ENCODE results near the gene ECSCR.
"Not testable (repeated sequence)": the region's sequence is repeated elsewhere in the genome, so short reads cannot be mapped to it uniquely, and the experiment has no call there.

Gene ECSCR

GRCh38 chr5:139443831-139444453 lies 18.6 kb downstream of the ECSCR start:
- DNase-seq: peak; percentile 63

- not testable (repeated sequence) for DNase-seq
These were observed 22.1 kb downstream of the ECSCR start for GRCh38 chr5:139440416-139440815.

DNA sequence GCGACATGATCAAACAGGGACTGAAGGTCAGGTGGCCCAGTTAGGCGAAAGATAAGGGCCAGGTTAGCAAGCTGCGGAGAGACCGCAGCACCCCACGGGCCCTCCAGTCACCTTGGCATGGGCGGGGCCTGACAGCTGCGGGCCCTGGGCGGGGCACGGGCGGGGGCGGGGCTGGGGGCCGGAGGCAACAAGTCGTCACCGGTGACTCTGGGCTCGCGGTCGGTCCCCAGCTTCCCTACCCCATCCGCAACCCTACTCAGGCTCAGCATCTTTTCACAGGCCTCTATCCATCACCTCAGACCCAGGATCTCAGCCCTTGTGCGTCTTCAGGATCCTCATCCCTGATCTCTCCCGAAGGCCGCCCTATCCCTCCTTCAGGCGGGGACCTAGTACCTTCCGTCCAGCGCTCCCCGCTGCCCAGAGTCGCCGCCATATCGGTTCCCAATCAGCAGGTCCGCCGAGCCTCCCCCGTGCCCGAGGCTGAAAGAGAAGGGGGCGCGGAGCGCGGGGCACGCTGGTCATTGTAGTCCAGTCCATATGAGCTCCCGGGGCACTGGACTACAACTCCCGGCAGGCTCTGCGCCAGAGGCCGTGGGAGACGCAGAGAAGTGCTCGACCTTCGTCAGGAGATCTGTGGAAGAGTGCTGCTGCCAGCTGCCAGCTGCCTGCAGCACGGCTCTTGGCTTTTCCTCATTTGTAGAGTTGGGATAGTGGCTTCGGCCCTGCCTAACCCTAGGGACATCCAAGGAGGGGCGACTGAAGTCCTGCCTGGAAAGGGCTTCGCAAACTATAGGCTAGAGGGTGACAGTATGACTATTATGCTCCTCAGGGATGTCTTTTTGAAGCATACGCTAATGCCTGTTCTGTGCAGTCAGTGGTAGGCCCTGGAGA lies 23.3 kb downstream of the ECSCR start, which contains the start of gene DNAJC18:
DNAJC18 (minus strand) TSS at position 513 of the 891 bp plus-strand sequence; CDS start at position 433, 80 bp downstream.
- DNase-seq: peak; percentile 83

- DNase-seq: no peak
These were observed 23.9 kb downstream of the ECSCR start for GRCh38 chr5:139438707-139439012.

GRCh38 chr5:139435676-139436075 lies 26.9 kb downstream of the ECSCR start:
- no peak for DNase-seq

DNA sequence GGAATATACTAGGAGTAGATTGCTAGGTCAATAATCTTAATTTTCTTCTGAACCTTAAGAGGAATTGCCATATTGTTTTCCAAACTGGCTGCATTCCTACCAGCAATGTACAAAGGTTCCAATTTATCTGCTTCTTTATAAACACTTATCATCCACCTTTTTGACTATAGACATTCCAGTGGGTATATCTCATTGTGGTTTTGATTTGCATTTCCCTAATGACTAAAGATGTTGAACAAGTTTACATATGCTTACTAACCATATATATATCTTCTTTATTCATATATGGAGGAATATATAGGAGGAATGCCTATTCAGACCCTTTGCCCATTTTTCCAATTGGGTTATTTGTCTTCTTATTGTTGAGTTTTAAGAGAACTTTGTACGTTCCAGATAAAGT lies 30.8 kb downstream of the ECSCR start:
- no peak for DNase-seq

GRCh38 chr5:139430015-139430414 lies 32.5 kb downstream of the ECSCR start:
- no peak for DNase-seq

DNA sequence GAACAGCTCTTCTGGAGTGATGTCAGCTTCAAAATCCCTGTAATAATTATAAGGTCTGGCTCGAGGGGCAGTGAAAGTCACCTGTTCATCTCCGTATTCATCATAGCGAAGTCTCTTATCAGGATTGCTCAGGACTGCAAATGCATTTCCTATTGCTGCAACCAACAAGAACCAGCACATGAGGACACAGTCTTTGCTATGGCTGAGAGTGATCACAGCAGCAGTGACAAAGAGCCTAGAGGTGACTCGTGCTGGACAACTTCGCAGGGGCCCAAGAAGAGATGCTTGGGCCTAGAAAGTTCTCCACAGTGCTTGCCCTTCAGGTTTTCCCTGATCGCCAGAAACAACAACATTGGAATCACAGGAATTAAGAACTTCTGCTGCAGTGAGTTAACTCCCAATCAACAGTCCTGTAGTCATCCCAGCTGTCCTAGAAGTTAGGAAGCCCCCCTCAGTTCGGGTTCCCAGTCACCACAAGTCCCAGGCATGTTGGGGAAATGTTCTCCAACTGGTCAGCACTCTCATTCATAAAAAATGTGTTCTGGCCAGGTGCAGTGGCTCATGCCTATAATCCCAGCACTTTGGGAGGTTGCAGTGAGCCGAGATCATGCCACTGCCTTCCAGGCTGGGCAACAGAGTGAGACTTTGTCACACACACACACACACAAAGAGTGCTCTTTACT lies 36.2 kb downstream of the ECSCR start:
- no peak for DNase-seq

- no peak for DNase-seq
These were observed 37.0 kb downstream of the ECSCR start for GRCh38 chr5:139425497-139425896.

- peak; percentile 73 for DNase-seq
These were observed 40.1 kb downstream of the ECSCR start for GRCh38 chr5:139422307-139422893.

DNA sequence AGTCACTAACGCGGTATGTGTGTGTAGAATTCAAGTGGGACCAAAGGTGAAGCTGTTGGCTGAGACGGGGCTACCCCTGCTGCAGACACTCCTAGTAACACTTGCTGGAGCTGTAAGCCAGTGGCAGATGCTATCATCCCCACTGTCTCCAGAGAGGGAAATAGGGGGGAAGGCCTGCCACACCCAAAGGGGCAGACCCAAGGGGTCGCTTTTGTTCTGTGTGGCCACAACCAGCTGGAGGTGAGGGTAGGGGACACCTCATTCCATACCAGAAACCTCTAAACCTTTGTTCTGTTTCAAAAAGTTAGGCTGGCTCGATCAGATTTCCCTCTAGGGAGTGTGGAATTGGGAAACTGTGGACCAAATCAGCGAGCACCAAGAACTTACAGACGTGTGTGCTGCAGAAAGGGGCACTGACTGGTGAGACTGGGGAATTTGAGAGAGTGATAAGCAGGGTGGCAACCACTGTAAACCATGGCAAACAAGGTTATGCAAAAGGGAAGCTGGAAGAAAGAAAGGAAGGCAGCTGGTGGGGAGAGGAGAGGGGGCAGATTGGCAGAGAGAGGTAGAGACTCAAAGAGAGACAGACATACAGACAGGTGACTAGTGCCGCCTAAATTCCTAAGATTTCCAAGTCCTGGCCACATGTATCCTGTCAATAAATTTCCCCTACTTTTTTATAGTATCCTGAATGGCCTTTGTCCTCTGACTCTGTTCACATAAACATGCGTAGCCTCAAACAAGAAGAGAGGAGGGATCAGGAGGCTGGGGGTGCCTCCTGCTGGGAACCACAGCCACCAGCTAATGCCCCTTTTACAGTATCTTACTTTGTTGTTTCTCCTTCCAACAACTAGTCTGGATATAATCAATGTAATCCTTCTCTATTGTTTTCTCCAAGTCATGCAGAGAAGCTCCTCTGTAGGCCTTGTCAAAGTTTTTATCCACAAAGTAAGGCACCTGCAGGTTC lies 43.0 kb downstream of the ECSCR start:
- no peak for DNase-seq

DNA sequence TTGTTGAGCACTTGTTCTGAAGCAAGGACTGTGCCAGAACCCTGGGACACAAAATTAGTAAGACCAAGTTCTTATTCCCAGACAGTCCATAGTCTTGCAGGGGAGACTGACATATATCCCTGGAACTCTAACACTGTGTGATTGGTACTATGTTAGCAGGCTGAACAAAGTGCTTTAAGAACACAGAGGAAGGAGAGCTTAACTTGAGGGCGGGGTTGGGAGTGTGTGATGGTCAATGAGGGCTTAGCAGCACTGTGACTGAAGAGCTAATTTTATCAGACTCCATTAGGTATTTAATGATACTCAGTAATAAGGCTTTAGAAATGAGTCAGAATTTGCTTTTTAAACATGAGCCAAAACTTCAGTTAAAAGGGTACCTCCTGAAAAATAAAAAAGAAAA lies 43.8 kb downstream of the ECSCR start:
- no peak for DNase-seq

- DNase-seq: no peak
These were observed 45.3 kb downstream of the ECSCR start for GRCh38 chr5:139417214-139417613.

DNA sequence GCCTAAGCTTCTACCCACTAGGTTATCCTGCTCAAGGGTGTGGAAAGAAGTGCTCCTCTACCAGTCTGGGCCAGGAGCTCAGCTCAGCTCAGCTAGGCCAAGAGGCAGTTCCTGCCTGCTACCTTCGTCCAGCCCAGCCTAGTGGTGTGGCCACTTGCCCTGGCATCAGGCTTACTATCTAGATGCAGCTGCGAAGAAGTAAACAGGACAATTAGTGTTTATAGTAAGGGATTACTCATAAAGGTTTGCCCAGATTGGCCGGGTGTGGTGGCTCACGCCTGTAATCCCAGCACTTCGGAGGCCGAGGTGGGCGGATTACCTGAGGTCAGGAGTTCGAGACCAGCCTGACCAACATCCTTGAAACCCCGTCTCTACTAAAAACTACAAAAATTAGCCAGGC lies 45.9 kb downstream of the ECSCR start:
- DNase-seq: no peak

GRCh38 chr5:139415869-139416268 lies 46.7 kb downstream of the ECSCR start:
- no peak for DNase-seq

DNA sequence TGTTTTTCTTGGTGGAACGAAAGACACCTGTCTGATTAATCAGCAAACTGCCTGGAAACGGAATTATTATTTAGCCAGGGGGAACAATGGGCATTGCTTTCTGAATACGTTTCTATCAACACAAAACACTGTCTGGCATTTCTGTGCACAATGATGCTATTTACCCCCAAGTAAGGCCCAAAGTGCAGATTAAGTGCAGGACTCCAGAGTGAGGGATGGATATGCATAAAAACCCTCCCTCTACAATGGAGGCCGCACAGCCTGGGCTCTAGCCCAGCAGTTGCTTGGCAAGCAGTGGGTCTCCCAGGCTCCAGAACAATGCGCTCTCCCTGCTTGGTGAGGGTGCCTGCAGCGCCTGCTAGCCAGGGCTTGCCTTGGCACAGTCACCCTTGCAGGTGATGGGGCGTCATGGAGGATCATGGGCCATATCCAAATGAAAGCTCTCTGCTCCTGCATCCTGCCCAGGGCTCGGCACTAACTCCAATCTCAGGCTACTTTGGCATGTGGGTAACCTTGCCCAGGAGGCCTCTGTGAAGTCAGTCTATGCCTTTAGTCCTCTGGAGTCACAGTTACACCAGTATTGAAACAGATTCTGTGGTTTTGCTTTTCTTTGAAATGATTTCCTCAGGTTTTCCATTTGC lies 47.2 kb downstream of the ECSCR start:
- DNase-seq: no peak

DNA sequence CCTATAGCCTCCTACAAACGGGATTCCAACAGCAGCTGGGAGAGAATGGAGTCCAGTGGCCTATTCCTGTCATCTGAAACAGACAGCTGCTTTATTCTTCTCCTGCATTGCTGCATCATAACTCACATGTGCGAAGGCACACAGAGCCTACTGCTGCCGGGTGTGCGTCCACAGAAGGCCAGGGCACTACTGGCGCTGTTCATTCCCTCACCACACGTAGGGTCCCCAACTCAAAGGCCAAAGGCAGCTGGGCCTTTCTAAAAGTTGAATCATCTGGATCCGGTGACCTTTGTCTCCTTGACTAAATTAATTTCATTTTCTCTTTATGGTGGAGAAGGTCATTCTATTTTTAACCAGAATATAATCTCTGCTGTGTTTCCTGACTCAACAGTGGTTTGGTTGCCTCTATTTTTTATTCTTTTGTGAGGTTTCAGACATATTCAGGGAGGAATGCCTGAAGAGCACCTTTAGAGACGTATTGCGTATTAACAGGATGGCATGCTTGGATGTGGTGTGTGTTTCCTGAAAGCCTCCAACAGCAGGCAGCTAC lies 47.9 kb downstream of the ECSCR start:
- DNase-seq: no peak

DNA sequence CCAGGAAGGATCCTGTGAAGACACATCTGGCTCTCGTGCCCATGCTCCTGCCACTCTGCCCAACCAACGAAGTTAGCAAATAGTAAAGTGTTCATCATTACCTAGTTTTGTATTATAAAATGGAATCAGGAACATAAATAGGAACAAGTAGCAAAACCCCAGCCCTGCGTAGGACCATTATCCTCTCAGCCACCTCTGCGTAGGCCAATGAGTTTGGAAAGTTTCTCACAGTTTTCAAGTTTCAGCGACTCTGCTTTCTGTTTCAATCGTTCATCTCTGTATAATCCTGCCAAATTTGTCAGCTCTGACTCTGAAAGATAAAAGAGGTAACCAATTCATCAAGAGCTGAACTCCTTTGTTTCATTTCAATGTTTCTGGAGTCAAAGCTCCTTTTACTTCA lies 48.6 kb downstream of the ECSCR start:
- DNase-seq: no peak

DNA sequence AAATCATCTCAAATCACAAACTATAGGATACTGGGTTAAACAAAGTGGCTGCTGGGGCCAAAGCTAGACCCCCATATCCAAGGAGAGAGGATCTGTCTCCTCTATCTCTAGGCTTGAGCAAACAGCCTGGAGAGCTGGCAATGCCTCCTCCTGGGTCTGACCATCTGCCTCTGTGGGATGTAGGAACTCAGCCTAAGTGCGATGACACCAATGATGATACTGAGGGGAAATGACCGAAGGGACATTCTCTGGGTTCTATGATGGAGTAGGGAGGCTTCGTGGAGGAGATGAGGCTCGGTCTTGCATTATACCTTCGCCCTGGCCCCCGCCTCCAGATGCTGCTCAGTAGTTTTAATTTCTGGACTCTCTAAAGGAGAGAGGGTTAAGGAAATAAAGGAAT lies 49.4 kb downstream of the ECSCR start:
- DNase-seq: no peak

- DNase-seq: no peak
These were observed 51.3 kb downstream of the ECSCR start for GRCh38 chr5:139410993-139411828.

All from central memory CD4-positive, alpha-beta T cell (primary cell).